ENCODE data around the gene CCDC192.

DNA sequence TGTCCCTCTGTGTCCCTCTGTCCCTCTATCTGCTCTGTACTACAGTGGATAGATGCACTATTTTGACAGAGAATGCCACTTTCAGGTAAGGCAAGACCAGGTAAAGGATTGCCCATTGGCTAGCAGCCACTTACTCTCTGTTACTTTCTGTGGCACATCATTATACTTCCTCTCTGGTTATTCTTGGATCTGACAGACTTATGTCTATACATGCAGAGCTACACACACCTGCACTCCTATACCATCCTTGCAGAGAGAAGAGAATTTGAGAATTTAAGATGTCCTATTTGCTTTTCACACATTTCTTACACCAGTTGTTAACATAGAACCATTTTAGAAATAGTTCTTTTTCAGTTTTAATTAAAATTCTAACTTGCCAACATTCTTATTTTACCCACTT lies 216.6 kb downstream of the CCDC192 start:
- TF ChIP-seq, protein P1, sequence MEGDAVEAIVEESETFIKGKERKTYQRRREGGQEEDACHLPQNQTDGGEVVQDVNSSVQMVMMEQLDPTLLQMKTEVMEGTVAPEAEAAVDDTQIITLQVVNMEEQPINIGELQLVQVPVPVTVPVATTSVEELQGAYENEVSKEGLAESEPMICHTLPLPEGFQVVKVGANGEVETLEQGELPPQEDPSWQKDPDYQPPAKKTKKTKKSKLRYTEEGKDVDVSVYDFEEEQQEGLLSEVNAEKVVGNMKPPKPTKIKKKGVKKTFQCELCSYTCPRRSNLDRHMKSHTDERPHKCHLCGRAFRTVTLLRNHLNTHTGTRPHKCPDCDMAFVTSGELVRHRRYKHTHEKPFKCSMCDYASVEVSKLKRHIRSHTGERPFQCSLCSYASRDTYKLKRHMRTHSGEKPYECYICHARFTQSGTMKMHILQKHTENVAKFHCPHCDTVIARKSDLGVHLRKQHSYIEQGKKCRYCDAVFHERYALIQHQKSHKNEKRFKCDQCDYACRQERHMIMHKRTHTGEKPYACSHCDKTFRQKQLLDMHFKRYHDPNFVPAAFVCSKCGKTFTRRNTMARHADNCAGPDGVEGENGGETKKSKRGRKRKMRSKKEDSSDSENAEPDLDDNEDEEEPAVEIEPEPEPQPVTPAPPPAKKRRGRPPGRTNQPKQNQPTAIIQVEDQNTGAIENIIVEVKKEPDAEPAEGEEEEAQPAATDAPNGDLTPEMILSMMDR (conservative IDR thresholded peaks at IDR 0.05; ENCODE audit: low read length): no peak
- no peak for TF ChIP-seq EZH2phosphoT487 (IDR thresholded peaks at IDR 0.05; ENCODE audit: borderline replicate concordance)

Data from Loucy (cell line).